Prostate gland (tissue), 2 donors: ENCODE data around the gene RABGAP1L. TPM values are rescaled to one million over a fixed set of nuclear protein-coding genes. Genes with fewer than 3 reads are reported as not detected.

Source experiments
- DNase-seq: peaks from one replicate; pipeline ENCODE4 v3.0.0-alpha.2; 2019; ENCODE audit warnings: low spot score
- H3K27ac ChIP-seq, 2 donors: fragments of 200-600 bp; sonication (generic); 2 replicates each; pipeline ENCODE4 v1.5.1; 2017 to 2019
- H3K27me3 ChIP-seq: fragments of 200-600 bp; sonication (generic); replicated peaks from 2 replicates; pipeline ENCODE4 v1.5.1; 2019; ENCODE audit not compliant: insufficient read depth
- H3K36me3 ChIP-seq, 2 donors: fragments of 200-600 bp; sonication (generic); 1 replicate in 1 of 2; 2 replicates in 1 of 2; pipeline versions ENCODE4 v1.5.1 to v1.8.1; 2017 to 2019
- H3K4me1 ChIP-seq: fragments of 200-600 bp; sonication (generic); replicated peaks from 2 replicates; pipeline ENCODE4 v1.5.1; 2019
- H3K4me3 ChIP-seq, 2 donors: fragments of 200-600 bp; sonication (generic); 2 replicates each; pipeline ENCODE4 v1.5.1; 2017 to 2019
- H3K9me3 ChIP-seq: fragments of 200-600 bp; sonication (generic); 2 replicates; pipeline ENCODE4 v1.5.1; 2017
- POLR2A ChIP-seq: fragments of 450-650 bp; IDR thresholded peaks from one replicate; pipeline ENCODE4 v1.6.1; 2016; ENCODE audit warnings: antibody characterized with exemption, mild to moderate bottlenecking
- POLR2AphosphoS5 ChIP-seq: sonication (generic); formaldehyde crosslinking; IDR thresholded peaks from one replicate; pipeline ENCODE4 v1.6.1; 2017; ENCODE audit warnings: antibody characterized with exemption
- WGBS: methylation state at CpG from one replicate; pipeline ENCODE4 v1.1.5; 2018; 5-methylcytosine and 5-hydroxymethylcytosine counted together
- intact Hi-C: fragments of 100-400 bp; cut with DNase I; formaldehyde crosslinking; loops from one replicate; pipeline ENCODE4 v1.14.2; 2022
- total RNA-seq, 2 donors: library from RNA; depleted of rRNA; stranded (reverse); fragments of >200 nt; gene quantifications; one replicate each; pipeline ENCODE4 v1.1.0, GENCODE V29; 2016
- TF ChIP-seq, protein P1 (sequence below), 4 experiments: fragments of 200-600 bp in 2 of 4; fragments of 450-650 bp in 2 of 4; sonication (generic) in 2 of 4; IDR thresholded peaks; 1 replicate in 3 of 4; 2 replicates in 1 of 4; pipeline ENCODE4 v1.5.1; 2016 to 2019; ENCODE audit warnings: antibody characterized with exemption in 4 of 4, mild to moderate bottlenecking in 2 of 4, moderate library complexity in 2 of 4

The RABGAP1L gene
- total RNA-seq, 2 donors from 2014 or later, result 32.3 to 41.5 TPM

DNA sequence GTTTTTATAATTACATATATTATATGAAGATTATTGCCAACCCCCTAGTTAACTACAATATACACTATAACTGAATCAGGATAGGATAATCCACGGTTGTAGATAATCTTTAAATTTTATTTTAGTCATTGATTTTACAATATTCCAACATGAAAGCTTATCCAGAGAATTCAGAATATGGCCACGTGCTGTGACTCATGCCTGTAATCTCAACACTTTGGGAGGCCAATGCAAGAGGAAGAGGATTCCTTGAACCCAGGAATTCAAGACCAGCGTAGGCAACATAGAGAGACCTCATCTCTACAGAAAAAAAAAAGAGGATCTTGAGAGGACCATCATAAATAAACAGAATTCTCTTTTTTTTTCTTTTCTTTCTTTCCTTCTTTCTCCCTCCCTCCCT is 720.9 kb downstream of the RABGAP1L start:
- TF ChIP-seq POLR2A (no peak), POLR2AphosphoS5 (no peak)
- TF ChIP-seq, protein P1, sequence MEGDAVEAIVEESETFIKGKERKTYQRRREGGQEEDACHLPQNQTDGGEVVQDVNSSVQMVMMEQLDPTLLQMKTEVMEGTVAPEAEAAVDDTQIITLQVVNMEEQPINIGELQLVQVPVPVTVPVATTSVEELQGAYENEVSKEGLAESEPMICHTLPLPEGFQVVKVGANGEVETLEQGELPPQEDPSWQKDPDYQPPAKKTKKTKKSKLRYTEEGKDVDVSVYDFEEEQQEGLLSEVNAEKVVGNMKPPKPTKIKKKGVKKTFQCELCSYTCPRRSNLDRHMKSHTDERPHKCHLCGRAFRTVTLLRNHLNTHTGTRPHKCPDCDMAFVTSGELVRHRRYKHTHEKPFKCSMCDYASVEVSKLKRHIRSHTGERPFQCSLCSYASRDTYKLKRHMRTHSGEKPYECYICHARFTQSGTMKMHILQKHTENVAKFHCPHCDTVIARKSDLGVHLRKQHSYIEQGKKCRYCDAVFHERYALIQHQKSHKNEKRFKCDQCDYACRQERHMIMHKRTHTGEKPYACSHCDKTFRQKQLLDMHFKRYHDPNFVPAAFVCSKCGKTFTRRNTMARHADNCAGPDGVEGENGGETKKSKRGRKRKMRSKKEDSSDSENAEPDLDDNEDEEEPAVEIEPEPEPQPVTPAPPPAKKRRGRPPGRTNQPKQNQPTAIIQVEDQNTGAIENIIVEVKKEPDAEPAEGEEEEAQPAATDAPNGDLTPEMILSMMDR (IDR thresholded peaks at IDR 0.05), result no peak
- no peak for DNase-seq
- Histone ChIP-seq H3K27me3 (no peaks in the 10 kb centered on the region), H3K4me3 (no peak overlapping the region), H3K27ac (no peak overlapping the region), H3K9me3 (no peaks in the 10 kb centered on the region), H3K4me1 (no peaks in the 10 kb centered on the region), H3K36me3 (no peaks in the 10 kb centered on the region)
- intact Hi-C loops, result no loop called here
- 93% methylated on average over 3 of the region's 3 CpGs for WGBS

DNA sequence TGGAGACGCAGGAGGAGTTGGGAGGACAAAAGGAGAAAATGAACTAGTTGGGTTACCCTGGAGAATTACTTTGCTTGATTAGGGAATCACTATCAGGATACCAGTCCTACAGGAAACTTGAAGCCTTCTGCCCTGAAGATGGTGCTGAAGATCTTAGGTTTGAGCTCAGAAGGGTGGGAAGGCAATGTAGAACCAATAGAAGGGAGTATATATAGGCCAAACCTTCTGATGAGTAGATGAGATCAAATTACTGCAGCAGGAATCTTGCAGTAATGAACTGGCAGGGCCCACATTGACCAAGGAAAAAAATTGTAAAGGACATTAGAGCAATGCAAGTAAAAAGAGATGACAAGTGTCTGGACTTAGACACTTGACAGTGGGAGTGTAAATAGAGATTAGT is 724.1 kb downstream of the RABGAP1L start:
- intact Hi-C loops, result no loop called here

DNA sequence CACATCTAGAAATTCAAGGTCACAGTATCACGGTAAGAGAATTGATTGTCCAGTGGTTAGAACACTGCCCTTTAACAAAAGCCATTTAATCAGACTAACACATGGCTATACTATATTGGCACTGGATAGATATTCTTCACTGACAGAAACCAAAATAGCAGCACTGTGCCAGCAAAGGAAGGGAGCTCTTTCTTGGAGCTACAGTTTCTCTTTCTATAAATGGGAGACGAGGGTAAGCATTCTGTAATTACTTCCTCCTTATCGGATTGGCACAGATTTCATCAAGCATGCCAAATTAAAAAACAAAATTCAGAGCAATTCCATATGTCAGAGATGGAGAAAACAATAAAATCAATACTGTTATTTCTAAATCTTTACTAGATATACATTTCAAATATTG is 724.7 kb downstream of the RABGAP1L start:
- H3K27me3 ChIP-seq, result no peaks in the 10 kb centered on the region
- no peaks in the 10 kb centered on the region for H3K36me3 ChIP-seq
- no peak overlapping the region for H3K4me3 ChIP-seq
- intact Hi-C loops, result no loop called here
- no peaks in the 10 kb centered on the region for H3K9me3 ChIP-seq
- no peaks in the 10 kb centered on the region for H3K4me1 ChIP-seq
- WGBS, result 27% methylated on average over 3 of the region's 3 CpGs
- no peak overlapping the region for H3K27ac ChIP-seq
- no peak for DNase-seq
- TF ChIP-seq, protein P1 (IDR thresholded peaks at IDR 0.05), result no peak
- no peak for TF ChIP-seq POLR2A
- TF ChIP-seq POLR2AphosphoS5, result no peak

More for the DNA sequence above, 724.1 kb downstream of the RABGAP1L start:
- no peak for DNase-seq
- TF ChIP-seq, protein P1 (IDR thresholded peaks at IDR 0.05), result no peak
- no peak for TF ChIP-seq POLR2AphosphoS5
- TF ChIP-seq POLR2A, result no peak
- Histone ChIP-seq H3K27ac (no peak overlapping the region), H3K9me3 (no peaks in the 10 kb centered on the region), H3K36me3 (no peaks in the 10 kb centered on the region), H3K4me3 (no peak overlapping the region), H3K27me3 (no peaks in the 10 kb centered on the region), H3K4me1 (no peaks in the 10 kb centered on the region)
- 97% methylated on average over 1 of the region's 1 CpG for WGBS

DNA sequence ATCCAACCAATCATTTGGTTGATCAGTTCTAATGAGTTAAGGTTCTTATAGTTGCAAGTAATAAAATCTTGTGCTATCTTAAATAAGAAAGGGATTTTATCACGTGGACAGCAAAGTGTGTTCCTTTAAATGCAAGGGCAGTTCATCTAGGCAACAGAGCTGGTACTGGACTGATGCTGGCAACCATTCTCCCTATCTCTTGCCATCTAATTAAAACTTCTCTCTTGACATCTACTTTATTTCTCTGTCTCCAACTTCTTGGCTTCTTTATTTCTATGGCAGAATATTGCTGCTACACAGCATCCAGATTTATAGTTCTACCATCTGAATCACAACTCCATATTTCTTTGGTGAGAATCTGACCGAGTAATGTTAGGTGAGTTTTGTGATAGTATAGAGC is 725.2 kb downstream of the RABGAP1L start:
- Histone ChIP-seq H3K4me1 (no peaks in the 10 kb centered on the region), H3K27ac (no peak overlapping the region), H3K4me3 (no peak overlapping the region), H3K27me3 (no peaks in the 10 kb centered on the region), H3K36me3 (no peaks in the 10 kb centered on the region), H3K9me3 (no peaks in the 10 kb centered on the region)
- TF ChIP-seq POLR2AphosphoS5, result no peak
- intact Hi-C loops, result no loop called here
- 51% methylated on average over 2 of the region's 2 CpGs for WGBS
- DNase-seq, result no peak

DNA sequence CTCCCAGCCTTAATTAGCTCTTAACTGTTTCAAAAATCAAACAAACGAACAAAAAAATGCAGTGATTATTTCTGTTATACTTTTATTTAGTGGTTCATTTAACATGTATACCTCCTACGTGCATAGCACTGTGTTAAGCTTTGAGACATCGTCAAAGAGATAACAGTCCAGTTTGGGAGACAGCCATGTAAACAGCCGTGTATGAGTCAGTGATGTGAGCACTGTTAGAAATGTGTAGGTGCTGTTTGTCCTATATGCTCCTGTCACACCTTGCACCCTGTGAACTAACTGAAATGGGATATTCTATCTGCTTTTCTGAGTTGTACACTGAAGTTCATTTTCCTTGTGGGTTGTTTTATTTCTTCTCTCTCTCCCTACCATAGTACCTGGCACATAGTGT is 730.7 kb downstream of the RABGAP1L start:
- Histone ChIP-seq H3K9me3 (no peaks in the 10 kb centered on the region), H3K4me3 (no peak overlapping the region), H3K4me1 (no peaks in the 10 kb centered on the region), H3K27ac (no peak overlapping the region), H3K27me3 (no peaks in the 10 kb centered on the region), H3K36me3 (no peaks in the 10 kb centered on the region)
- intact Hi-C loops, result no loop called here
- no peak for DNase-seq
- TF ChIP-seq, protein P1 (IDR thresholded peaks at IDR 0.05), result no peak
- no peak for TF ChIP-seq POLR2AphosphoS5
- TF ChIP-seq POLR2A, result no peak
- 78% methylated on average over 4 of the region's 4 CpGs for WGBS
